K562 (cell line): Measurements from ENCODE around the gene KNCN. TPM values are rescaled to one million over a fixed set of nuclear protein-coding genes. Genes with fewer than 3 reads are reported as not detected.

ENCODE experiments used
- polyA plus RNA-seq, 8 experiments: library from polyadenylated mRNA; depleted of rRNA in 4 of 8; stranded (reverse) in 5 of 8; unstranded in 3 of 8; fragments of >200 nt; fragmentation: Nextera tagmentation in 2 of 8; fragmentation: Illumina TruSeq in 1 of 8; extraction: Ambion mirVana in 2 of 8; extraction: Trizol in 1 of 8; gene quantifications; 2 replicates each; pipeline versions ENCODE4 v1.2.1 to v1.2.3, GENCODE V29; 2011 to 2014; ENCODE audit warnings: inconsistent platforms in 1 of 8, missing spikeins in 1 of 8
- total RNA-seq, 7 experiments: library from RNA; depleted of rRNA in 6 of 7; stranded (reverse); fragments of >200 nt in 6 of 7; fragmentation: Illumina TruSeq in 2 of 7; extraction: Trizol in 2 of 7; gene quantifications; 2 replicates each; pipeline versions ENCODE4 v1.2.1 to v1.2.3, GENCODE V29; 2011 to 2021; ENCODE audit warnings: low replicate concordance in 1 of 7
- TF ChIP-seq, protein P1 (sequence below), 2 experiments: fragments of 450-650 bp; formaldehyde crosslinking in 1 of 2; IDR thresholded peaks; 2 replicates each; pipeline versions ENCODE4 v1.4.0 to v1.6.1; 2014 to 2020; ENCODE audit warnings: mild to moderate bottlenecking in 2 of 2, borderline replicate concordance in 1 of 2, low read depth in 1 of 2

Gene KNCN
- total and polyA plus RNA-seq, 9 of the 15 experiments (the other 6 are each of a cell fraction or from before 2014, with no cell fraction given) = not detected

DNA sequence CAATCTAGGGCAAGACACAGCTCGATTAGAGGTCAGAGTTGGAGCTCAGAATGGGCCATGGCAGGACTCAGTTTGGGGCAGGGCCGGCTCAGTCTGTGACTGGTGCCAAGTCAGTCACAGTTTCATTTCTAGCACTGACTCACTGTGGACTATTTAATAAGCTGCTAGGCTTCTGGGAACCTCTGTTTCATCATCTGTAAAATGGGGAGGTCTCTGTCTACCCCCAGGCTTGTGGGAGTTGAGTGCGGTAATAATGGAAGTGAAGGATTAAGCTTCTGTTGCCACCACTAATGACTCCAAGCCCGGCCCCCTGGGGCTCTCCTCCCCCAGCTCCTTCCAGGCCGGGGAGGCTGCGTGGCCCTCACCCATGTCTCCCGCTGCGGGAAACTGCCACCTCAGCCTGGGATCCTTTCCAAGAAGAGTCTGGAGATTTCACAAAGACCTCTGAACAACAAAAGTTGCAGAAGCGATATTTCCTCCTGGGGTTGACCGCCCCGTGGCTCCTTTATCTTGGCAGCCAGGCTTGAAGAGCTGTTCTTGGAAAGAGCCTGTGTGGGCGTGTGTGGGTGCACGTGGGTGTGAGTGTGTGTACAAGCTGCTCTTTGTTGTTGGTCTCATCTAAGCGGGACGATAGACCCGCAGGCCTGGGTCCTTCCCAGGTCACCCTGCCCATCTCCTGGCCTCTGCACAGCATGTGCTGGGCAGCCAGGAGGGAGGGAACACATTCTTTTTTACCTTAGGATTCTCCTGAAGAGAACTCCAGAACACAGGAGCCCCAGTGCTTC lies 29.1 kb downstream of the KNCN start (continued):
- TF ChIP-seq, protein P1, sequence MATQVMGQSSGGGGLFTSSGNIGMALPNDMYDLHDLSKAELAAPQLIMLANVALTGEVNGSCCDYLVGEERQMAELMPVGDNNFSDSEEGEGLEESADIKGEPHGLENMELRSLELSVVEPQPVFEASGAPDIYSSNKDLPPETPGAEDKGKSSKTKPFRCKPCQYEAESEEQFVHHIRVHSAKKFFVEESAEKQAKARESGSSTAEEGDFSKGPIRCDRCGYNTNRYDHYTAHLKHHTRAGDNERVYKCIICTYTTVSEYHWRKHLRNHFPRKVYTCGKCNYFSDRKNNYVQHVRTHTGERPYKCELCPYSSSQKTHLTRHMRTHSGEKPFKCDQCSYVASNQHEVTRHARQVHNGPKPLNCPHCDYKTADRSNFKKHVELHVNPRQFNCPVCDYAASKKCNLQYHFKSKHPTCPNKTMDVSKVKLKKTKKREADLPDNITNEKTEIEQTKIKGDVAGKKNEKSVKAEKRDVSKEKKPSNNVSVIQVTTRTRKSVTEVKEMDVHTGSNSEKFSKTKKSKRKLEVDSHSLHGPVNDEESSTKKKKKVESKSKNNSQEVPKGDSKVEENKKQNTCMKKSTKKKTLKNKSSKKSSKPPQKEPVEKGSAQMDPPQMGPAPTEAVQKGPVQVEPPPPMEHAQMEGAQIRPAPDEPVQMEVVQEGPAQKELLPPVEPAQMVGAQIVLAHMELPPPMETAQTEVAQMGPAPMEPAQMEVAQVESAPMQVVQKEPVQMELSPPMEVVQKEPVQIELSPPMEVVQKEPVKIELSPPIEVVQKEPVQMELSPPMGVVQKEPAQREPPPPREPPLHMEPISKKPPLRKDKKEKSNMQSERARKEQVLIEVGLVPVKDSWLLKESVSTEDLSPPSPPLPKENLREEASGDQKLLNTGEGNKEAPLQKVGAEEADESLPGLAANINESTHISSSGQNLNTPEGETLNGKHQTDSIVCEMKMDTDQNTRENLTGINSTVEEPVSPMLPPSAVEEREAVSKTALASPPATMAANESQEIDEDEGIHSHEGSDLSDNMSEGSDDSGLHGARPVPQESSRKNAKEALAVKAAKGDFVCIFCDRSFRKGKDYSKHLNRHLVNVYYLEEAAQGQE (IDR thresholded peaks at IDR 0.05; ENCODE audit: borderline replicate concordance) = peak; percentile 53; the same call in 1 of the 2 replicates
- TF ChIP-seq, protein P1 (CRISPR knock-in tag; IDR thresholded peaks at IDR 0.05; ENCODE audit: low read depth) = peak; percentile 32; the same call in 1 of the 2 replicates
